ENCODE results near the gene G6PC1.
"Not testable (repeated sequence)": the region's sequence is repeated elsewhere in the genome, so short reads cannot be mapped to it uniquely, and the experiment has no call there.

The G6PC1 gene

GRCh38 chr17:42877037-42877436, 23.6 kb upstream of the G6PC1 start:
- H3K4me3 ChIP-seq (ENCODE audit: low read depth, low read length) = no peak overlapping the region
- TF ChIP-seq CTCF (IDR thresholded peaks at IDR 0.05; ENCODE audit: control insufficient read depth, extremely low read depth, insufficient read depth) = no peak

GRCh38 chr17:42878123-42878880, 22.3 kb upstream of the G6PC1 start:
- DNase-seq (ENCODE audit: low read depth) = peak; percentile 10
- no peak for TF ChIP-seq CTCF (IDR thresholded peaks at IDR 0.05; ENCODE audit: control insufficient read depth, extremely low read depth, insufficient read depth)
- no peak overlapping the region for H3K4me3 ChIP-seq (ENCODE audit: low read depth, low read length)

More at GRCh38 chr17:42877037-42877436, 23.6 kb upstream of the G6PC1 start:
- no peak for DNase-seq (ENCODE audit: low read depth)

- no peak overlapping the region for H3K4me3 ChIP-seq (ENCODE audit: low read depth, low read length)
- no peak for DNase-seq (ENCODE audit: low read depth)
- TF ChIP-seq CTCF (IDR thresholded peaks at IDR 0.05; ENCODE audit: control insufficient read depth, extremely low read depth, insufficient read depth) = no peak
Observed at GRCh38 chr17:42878924-42879595, 21.5 kb upstream of the G6PC1 start.

- DNase-seq (ENCODE audit: low read depth) = no peak
- no peak overlapping the region for H3K4me3 ChIP-seq (ENCODE audit: low read depth, low read length)
- TF ChIP-seq CTCF (IDR thresholded peaks at IDR 0.05; ENCODE audit: control insufficient read depth, extremely low read depth, insufficient read depth) = no peak
Observed at GRCh38 chr17:42879596-42879985, 21.0 kb upstream of the G6PC1 start.

GRCh38 chr17:42880776-42881310, 19.8 kb upstream of the G6PC1 start:
- TF ChIP-seq CTCF (IDR thresholded peaks at IDR 0.05; ENCODE audit: control insufficient read depth, extremely low read depth, insufficient read depth) = no peak
- no peak for DNase-seq (ENCODE audit: low read depth)
- H3K4me3 ChIP-seq (ENCODE audit: low read depth, low read length) = no peak overlapping the region

GRCh38 chr17:42881706-42882105, 18.9 kb upstream of the G6PC1 start:
- not testable (repeated sequence) for H3K4me3 ChIP-seq (ENCODE audit: low read depth, low read length); DNase-seq (ENCODE audit: low read depth)

- no peak overlapping the region for H3K4me3 ChIP-seq (ENCODE audit: low read depth, low read length)
- TF ChIP-seq CTCF (IDR thresholded peaks at IDR 0.05; ENCODE audit: control insufficient read depth, extremely low read depth, insufficient read depth) = no peak
- no peak for DNase-seq (ENCODE audit: low read depth)
Observed at GRCh38 chr17:42882166-42882565, 18.4 kb upstream of the G6PC1 start.
